NCI-H1417 (cell line): ENCODE data around the gene DYTN.

Source experiments
- DNase-seq, 3 experiments: peaks; one replicate each; lab custom pipeline; 2025; lab: John Stamatoyannopoulos, UW

DYTN gene

DNA sequence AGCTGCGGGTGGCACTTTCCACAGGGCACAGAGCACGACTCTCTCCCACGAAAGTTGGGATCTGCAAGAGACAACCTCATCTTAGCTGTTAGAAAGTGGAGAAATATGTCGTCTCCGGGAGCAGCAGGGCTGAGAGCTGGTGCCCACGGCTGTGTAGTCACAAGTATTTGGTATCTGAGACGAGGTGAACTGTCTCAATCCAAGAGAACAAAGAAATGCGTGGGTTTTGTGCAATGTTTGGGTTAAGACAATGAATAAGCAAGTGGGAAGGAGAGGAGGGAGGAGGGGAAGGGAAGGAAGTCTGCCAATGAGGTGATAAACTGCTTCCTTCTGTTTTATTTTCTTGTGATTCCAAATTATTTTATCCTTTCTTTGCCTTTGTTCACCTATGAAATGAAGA lies 18.0 kb downstream of the DYTN start:
- DNase-seq: no peak

DNA sequence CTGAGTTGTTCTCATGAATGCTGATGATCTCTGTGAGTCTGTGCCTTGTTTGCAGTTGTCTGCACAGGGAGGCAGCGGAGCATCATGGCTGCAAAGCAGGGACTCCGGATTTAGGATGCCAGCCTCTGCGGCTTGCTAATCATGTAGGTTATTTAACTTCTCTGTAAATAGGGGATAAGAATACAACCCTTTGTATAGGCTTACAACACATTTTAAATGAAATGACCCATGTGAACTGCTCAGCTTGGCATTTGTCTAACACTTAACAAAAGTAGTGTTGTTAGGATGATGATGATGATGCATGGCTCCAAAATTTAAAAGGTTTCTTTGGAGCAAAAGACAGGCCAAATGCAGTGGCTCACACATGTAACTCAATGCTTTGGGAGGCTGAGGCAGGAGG lies 19.4 kb downstream of the DYTN start:
- no peak for DNase-seq

DNA sequence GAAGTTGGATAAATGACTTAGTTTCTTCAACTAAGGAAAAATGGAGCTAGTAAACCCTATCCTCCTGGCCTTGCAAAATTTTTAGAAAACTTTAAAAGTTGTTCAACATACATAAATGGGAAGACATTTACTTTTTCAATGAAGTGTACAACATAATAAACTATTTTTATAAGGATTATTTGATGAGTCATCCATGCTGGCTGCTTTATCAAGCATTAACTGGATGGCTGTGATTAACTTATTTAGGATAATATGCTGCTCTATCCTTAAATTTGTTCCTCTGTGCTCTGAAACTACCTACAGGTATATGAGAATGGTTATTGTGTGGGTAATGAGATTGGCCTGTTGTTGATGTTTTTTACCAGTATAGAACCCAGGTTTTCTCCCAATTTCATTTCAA lies 21.3 kb downstream of the DYTN start:
- no peak for DNase-seq

DNA sequence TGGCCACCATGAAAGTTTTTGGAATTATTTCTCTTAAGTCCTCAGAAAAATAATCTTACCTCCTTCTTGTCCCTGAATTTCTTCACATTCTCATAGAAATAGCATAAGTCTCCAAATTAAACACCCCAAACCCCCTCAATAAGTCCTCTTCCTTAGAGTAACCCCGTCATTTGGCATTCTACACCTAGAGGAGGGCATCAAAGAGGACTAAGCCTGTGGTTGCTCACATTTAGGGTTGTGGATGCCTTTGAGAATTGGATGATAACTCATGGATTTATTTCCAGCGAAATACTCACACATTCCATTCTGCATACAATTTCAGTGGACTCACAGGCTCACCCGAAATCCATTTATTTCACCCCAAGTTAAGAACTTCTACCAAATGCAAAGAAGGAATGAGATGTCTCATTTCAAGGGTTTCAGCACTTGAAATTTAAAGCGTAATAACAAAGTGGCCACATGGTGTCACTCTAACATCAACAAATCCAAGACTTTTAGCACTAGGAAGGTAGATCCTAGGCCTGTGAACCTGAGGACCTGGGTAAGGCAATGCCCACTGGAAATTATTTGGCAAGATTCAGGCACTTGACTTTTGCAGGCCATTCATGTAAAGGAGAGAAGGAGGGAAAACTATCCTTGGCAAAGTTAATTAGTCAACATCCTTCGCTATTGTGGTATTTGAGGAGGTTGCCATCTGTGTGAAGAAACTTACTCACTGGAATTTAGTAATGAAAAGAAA lies 24.6 kb downstream of the DYTN start:
- peak; percentile 55 to 87 (median 68) for DNase-seq

DNA sequence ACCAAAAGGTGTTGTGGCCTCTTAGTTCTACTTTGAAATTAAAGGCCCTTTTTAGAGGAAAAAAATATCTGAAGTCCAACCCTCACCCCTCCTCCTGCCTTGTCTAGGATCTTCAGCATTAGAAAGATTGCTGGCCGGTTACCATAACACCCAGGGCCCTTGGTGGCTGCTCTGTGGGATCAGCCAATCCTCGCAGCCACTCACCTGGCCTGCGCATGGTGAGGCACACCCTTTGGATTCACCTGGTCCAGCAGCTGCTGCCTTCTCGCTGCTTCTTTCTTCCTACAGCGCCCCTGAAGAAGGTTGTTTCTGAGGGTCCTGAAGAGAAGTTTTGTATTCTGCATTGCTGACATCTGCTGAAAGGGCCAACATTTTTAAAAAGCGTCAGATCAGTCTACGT lies 25.2 kb downstream of the DYTN start:
- DNase-seq: peak in 2 of 3 experiments; percentile 6 to 31

DNA sequence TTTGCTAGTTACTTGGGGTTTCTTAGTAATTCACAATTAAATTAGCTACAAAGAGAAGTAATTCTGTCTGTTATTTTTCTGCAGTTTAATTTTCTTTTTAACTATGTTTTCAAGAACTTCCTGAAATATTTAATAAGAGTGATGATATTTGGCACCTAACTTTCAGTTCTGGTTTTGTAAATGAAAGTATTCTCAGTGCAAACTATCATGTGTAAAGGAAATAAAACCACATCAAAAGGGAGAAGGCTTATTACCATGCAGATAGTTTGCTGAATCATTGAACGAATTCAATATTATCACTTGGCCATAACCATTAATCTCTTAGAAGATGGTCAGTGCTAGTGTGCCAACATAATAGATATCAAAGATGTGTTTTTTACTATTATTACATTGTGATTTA lies 29.2 kb downstream of the DYTN start:
- no peak for DNase-seq

DNA sequence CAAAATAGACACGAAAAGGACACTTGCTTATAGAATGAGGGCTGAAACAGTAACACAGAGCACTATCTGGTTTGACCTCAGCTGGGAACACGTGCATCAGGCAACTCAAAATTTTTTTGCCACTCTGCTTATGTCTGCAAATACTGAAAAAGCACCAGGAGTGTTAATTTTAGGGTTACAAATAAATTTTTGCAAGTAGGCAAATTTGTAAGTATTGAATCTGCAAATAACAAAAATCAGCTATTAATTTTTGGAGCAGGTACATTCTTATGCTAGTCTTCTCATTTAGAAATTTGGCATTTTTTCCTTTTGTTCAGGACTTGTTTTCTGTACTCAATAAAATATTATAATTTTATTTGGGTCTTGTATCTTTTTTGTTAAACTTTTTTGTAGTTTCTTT lies 29.7 kb downstream of the DYTN start:
- DNase-seq: no peak

DNA sequence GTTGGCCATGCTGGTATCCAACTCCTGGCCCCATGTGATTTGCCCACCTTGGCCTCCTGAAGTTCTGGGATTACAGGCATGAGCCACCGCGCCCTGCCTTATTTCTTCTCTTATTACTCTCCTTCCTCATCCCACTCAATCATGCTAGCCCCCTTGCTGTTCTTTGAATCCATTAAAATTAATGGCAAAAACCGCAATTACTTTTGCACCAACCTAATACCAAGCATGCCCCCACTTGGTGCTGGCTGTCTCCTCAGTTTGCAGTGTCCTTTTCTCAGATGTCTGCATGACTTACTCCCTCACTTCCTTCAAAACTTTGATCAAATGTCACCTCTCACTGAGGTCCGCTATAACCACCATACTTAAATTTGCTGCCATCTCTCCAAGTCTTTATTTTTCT lies 34.6 kb downstream of the DYTN start:
- no peak for DNase-seq

DNA sequence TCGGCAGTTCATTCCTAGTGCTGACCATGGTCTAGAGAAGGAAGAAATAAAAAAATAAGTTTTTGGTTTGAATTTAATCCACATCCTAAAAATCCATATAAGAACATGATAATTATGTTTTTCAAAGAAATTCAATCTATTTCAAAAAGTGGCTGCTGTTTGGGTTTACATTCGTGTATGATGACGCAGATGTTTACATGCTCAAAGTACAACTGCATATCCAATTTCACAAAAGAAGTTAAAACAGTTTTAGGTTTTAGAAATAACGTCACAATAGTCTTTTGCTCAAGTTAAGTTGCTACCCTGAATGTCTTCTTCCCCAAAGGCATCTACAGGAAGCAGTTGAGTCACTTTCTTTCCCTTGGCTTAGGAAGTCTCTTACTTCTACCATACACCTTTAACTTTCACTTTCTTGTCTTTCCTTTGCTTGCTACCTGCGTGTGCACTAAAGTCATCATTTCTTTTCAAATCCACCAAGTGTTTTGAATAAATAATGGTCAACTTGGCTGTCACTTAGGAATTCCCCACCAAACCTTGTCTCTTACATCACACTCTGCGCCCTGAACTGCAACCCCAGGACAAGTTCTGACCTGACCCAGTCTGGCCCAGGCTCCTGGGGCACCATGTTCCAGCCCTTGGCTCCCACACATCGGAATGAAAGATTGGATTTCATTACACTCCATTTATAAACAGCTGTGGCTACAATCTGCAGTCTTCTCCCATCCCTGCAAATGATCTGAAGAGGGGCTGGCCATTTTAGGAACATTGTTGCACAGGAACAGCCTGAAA lies 47.5 kb downstream of the DYTN start:
- no peak for DNase-seq

DNA sequence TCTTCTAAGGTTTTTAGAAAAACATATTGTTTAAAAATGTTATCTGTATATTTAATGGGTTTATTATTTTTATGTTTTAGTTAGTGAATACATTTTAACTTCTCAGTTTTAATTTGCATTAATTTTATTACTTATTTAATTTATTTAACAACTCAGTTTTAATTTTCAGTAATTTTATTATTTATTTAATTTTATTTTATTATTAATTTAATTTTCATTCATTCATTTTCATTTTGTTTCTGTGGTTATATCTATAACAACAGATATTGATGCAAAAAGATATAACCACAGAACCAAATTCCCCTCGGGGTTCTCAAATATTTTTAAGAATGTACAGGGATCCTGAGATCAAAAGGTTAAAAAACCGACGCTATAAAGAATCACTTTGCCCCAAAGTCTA lies 52.9 kb downstream of the DYTN start:
- DNase-seq: no peak

DNA sequence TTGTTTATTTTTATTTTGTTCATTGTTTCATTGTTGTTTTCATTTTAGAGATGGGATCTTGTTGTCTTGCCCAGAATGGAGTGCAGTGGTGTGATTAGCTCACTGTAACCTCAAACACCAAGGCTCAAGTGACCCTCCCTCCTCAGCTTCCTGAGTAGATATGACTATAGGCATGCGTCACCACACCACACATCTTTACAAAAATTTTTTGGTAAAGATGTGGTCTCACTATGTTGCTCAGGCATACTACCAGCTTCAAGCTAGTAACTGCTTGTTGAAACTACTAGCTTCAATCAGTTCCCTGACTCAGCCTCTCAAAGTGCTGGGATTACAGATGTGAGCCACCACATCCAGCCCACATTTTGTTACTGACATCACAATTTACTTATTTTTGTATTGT lies 61.1 kb downstream of the DYTN start:
- DNase-seq: no peak

DNA sequence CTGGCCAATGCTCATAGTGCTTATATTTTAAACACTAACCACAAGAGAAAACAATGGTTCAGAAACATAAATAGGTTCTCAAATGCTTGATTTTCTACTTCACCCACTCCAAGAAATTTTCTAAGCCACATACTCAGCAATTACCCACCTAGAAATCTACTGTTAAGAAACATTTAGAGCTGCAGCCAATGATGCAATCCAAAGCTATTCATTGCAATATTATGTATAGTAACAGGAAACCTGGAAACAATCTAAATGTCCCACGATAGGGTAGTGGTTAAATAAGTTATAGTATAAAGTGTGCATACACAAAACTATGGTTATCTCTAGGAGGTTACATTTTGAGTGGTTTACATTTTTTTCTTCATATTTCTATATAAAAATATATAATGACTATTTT lies 70.2 kb downstream of the DYTN start:
- DNase-seq: no peak

DNA sequence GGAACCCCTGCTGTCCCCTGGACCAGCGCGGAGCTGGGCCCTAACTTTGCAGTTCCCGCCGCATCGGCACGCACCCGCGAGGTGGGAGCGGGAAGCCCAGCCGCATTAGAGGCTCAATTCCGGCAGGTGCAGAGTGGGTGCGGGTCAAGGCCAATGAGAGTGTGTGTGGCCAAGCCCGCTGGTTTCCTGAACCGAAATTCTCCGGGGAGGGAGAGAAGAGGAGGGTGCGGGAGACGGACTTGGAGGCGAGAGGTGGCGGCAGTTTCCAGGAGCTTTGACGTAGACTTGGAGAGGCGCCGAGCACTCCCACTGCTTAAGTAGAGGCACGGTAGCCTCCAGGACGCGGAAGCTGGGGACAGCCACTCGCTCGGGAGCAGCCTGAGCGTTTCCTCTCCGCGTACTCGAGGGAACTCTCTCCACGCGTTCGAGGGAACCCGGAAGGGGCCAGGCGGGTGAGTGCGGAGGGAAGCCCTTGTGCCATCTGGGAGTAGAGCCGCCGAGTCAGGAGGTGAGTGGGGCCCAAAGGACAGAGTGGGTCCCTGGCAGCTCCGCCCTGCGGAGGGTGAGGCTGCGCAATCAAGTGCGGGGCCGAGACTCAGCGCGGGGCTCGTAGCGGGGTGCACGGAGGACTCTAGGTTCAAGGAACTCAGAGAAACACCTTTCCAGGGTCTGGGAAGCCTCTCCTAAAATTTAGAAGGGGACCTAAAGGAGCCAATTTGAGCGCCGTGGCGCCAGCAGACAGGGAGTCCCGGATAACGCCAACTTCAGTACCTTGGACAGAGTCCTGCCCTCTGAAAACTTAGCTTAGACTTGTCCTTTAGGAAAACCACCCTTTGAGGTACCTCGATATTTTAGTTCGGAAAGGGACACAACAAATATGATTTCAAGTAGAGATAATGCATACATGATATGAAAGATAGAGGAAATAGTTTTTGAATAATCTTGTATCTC lies 75.8 kb downstream of the DYTN start, which contains the start of gene FAM237A:
TSS of gene FAM237A (plus strand) at position 413 of the 951 bp plus-strand sequence. CDS start 1,750 bp downstream, outside the sequence.
- DNase-seq: peak in 2 of 3 experiments; percentile 16 to 18

DNA sequence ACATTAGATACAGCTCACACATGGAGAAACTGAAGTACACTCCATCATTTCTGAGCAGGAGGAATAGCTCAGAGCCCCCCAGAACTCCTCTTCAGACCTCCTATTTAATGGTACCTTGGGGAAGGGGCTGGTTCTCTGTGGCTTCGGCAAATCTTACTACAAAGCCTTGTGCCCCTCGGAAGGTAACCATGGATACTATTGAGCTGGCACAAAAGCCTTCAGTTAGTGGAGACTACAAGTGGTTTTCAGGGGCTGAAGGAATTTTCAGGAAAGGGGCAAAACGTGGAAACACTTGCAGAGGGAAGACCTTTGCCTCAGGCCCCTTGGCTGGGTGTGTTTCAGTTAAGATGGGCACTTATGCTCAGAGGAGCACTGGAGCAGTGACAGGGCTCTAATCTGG lies 77.0 kb downstream of the DYTN start:
- DNase-seq: no peak

DNA sequence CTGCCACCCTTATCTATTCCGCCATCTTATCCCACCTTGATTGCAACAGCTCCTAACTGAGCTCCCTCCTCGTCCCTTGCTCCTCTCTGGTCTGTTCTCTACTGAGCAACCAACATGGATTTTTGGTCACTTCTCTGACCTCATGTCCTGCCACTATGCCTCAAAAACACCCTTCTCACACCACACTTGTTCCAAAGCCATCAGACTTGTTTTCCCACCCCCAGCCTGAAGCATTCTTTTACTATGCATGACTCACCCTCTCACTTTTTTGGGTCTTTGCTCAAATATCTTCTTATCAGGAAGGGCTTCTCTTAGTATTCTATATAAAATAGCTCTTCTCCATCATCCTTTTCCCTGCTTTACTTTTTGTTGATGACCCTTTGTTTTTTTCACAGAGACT lies 78.6 kb downstream of the DYTN start:
- DNase-seq: no peak

DNA sequence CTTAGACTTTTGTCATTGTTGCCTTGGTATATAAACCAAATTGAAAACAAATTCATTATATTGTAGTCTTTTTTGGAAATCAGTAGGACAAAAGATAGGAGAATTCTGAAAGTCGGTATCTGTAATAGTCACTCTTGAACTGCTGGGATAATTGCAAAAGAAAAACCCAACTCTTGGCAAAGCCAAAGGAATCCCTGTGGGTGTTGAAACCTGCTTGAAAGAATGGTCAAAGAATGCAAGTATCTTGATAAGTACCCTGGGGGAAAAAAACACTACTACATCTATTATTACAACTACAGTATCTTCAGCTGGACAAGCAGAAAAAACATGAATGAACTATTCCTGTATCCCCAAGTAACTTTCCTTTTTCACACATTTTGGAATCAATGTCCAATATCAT lies 83.2 kb downstream of the DYTN start:
- no peak for DNase-seq

DNA sequence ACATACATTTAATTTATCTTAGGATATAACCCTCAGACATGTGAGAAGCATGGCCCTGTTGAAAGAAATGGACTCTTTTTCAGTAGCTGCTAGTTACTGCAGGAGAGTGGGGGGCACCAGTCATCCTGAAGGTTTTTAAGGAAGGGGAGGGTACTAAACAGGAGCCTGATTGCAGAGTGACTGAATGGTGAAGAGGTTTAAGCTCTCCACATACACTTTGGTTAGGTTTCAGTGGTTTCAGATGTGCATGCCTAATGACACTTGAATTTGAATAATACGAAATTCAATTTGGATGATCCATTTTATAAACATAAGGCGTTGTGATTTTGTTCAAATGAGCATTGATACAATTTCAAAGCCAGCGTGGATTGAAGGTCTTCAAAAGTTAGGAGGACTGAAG lies 86.9 kb downstream of the DYTN start:
- DNase-seq: no peak

DNA sequence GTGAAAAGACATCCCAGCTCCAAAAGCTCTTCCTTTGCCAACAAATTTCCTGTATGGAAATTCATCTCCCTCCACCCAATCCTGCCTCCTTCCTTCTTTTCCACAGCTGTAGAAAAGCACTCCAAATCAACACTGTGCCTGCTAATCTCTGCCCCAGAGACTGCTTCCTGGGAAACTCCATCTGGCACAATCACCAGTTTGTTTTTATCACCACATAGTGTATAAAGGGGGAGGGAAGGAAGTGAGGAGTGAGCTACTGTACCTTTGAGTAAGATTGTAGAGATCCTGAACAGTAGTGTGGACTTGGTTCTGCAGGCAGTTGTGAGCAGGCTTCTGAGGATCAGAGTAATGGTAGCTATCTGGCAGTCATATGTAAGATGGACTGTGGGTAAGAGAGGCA lies 90.6 kb downstream of the DYTN start:
- no peak for DNase-seq

DNA sequence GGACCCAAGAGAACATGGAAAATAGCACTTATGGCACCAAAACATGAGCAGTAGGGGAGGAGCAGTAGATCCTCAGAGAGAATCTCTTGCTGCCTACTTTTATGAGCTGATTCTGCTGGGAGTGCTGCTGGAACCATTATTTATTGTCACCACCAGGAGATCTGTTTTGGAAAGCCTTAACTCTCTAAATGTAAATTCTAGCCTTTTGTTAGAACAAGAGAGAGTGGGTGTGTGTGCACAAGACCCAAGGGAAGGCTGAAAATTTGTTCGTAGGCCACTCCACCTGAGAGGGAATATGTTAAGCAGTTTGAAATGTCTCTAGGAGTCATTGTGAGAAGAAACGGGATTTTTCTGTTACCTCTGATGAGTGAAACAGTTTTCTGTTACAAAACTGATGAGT lies 92.1 kb downstream of the DYTN start:
- no peak for DNase-seq

DNA sequence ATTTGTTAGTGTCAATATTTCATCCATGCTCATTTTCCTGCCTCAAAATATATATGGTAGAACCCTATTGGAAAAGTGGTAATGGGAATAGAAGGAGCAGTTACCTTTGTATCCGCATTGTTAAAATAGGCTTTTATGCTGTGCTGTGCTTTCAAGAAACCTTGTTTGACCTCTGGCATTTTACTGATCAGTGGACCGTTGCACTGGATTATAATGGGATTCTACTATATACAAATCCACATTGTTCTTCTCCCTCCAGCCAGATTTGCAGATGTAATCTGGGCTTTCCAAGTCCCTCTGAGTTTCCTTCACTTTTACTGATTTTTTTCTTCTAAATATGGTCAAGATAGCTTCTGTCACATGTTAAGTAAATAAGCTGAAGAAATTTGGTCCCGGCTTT lies 99.2 kb downstream of the DYTN start:
- DNase-seq: no peak

DNA sequence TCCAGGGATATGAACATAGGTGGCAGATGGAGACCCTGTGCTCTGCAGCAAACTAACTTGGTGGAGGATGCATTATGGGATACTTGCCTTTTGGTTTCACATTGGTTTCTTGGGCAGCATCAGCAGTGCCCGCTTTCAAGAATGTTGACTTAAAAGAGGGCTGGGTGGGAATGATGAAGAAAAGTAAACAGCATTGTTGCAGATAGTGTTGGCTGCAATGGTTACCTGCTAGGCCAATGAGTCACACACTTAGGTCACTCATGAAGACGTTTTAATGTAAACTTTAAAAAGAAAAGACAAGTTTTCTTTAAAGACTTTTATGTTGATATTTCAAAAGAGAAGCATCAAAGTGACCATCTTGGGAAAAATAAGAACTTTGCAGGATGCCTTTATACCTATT lies 102.0 kb downstream of the DYTN start:
- no peak for DNase-seq

DNA sequence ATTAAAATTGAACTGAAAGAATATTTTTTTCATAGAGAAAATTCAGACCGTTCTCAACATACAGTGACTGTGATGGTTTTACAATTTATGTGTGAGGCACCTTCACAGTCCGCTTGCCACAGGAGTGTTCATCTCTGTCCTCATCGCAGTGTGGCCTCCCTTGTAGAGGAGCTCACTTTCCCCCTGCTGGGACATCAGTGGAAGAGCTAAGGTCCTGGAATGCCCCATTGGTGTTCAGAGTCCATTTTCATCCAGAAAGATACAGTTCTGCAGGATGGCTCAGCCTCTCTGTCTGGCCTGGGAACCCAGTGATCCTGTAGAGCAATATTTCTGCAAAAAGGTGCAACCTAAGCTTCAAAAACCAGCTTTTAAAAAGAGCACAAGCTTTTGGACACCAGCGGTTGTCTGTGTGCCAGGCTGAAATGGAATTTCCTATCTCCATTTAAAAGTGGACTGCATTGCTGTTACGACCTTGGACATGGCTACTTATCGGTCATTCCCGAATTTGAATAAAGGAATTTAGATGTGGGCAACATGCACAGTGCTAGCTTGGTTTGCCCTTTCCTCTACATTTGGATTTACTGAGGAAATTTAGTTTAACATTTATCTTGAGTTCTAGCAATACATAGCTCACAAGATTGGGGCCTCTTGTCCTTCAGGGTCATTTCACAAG lies 102.6 kb downstream of the DYTN start:
- DNase-seq: no peak
